ENCODE data around the gene CYP3A5.
"Not testable (repeated sequence)": the region's sequence is repeated elsewhere in the genome, so short reads cannot be mapped to it uniquely, and the experiment has no call there.

GRCh38 chr7:99723201-99723600 lies 43.4 kb upstream of the CYP3A5 start:
- not testable (repeated sequence) for TF ChIP-seq CTCF (IDR thresholded peaks at IDR 0.05; ENCODE audit: borderline replicate concordance, extremely low read depth, low read length, poor library complexity, severe bottlenecking); EZH2 (IDR thresholded peaks at IDR 0.05; ENCODE audit: borderline replicate concordance, low read depth, low read length, severe bottlenecking)
